ENCODE measurements around the gene NFE2L3. TPM values are rescaled to one million over a fixed set of nuclear protein-coding genes. Genes with fewer than 3 reads are reported as not detected.

The NFE2L3 gene
- total RNA-seq, 3 donors from 2014 or later = 2.2 to 5.8 (median 4.9) TPM

DNA sequence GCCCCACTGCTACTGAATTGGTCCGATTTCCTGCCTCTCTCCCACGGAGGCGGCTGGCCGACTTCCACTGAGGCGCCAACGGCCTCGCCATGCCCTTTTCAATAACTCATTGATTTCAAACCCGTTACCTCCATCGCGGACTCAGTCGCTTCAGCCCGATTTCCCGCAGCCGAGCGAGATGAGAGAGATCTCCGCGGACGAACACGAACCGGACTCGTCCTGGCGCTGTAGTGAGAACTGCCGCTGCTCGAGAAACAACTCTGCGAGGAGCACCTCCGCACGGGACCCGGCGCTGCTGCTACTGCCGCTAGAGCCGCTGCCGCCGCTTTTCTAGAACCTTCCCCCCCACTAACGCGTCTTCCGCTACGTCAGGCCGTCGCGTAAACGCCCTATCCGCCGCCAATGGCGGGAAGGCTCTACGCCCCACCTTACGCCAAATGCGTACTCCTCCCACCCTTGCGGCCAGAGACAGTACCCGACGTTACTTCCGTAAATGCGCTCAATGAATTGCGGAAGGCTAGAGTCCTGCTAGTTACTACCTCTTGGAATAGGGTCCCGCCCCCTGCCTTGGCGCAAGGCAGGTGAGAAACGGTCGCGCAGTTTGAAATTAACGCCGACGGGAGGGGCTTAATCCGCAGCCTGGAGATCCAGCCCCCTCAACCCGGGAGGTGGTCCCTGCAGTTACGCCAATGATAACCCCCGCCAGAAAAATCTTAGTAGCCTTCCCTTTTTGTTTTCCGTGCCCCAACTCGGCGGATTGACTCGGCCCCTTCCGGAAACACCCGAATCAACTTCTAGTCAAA lies 48.6 kb downstream of the NFE2L3 start, which contains the start of gene HNRNPA2B1:
HNRNPA2B1 (minus strand) TSS at position 303 of the 803 bp plus-strand sequence; CDS start at position 134, 169 bp downstream.
- peak; percentile 97 to 98 for DNase-seq (ENCODE audit: low spot score in 2 of 2)
- no peaks in the 10 kb centered on the region for H3K9me3 ChIP-seq
- no peaks in the 10 kb centered on the region for H3K27me3 ChIP-seq
- intact Hi-C loops (cut with DNase I; ENCODE audit: low total_unique reads) = loop anchor here (10.0 kb wide), 1 partner anchor 954 kb away; the partner anchor contains the start of genes HOXA3 and HOXA7
- peaks cover 5 to 21% of the 10 kb centered on the region in 2 donors for H3K4me1 ChIP-seq
- TF ChIP-seq POLR2AphosphoS5 (IDR thresholded peaks at IDR 0.05) (peak; percentile 100), POLR2A (IDR thresholded peaks at IDR 0.05) (peak; percentile 100)
- TF ChIP-seq, protein P1, sequence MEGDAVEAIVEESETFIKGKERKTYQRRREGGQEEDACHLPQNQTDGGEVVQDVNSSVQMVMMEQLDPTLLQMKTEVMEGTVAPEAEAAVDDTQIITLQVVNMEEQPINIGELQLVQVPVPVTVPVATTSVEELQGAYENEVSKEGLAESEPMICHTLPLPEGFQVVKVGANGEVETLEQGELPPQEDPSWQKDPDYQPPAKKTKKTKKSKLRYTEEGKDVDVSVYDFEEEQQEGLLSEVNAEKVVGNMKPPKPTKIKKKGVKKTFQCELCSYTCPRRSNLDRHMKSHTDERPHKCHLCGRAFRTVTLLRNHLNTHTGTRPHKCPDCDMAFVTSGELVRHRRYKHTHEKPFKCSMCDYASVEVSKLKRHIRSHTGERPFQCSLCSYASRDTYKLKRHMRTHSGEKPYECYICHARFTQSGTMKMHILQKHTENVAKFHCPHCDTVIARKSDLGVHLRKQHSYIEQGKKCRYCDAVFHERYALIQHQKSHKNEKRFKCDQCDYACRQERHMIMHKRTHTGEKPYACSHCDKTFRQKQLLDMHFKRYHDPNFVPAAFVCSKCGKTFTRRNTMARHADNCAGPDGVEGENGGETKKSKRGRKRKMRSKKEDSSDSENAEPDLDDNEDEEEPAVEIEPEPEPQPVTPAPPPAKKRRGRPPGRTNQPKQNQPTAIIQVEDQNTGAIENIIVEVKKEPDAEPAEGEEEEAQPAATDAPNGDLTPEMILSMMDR (IDR thresholded peaks at IDR 0.05) = peak; percentile 22 to 54 (median 33)
- H3K4me3 ChIP-seq = peak within 1 kb of the TSS; percentile 97 to 100 (median 100)
- H3K36me3 ChIP-seq = no peaks in the 10 kb centered on the region
- peak within 1 kb of the TSS; percentile 100 for H3K27ac ChIP-seq

DNA sequence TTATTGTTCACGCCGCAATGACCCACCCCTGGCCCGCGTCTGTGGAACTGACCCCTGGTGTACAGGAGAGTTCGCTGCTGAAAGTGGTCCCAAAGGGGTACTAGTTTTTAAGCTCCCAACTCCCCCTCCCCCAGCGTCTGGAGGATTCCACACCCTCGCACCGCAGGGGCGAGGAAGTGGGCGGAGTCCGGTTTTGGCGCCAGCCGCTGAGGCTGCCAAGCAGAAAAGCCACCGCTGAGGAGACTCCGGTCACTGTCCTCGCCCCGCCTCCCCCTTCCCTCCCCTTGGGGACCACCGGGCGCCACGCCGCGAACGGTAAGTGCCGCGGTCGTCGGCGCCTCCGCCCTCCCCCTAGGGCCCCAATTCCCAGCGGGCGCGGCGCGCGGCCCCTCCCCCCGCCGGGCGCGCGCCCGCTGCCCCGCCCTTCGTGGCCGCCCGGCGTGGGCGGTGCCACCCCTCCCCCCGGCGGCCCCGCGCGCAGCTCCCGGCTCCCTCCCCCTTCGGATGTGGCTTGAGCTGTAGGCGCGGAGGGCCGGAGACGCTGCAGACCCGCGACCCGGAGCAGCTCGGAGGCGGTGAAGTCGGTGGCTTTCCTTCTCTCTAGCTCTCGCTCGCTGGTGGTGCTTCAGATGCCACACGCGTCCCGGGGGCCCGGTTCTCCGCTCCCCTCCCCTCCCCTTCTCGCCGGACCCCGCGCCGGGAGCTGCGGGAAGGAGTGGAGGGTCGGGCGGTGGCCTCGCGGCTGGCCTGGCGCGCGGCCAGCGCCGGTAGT lies 49.4 kb downstream of the NFE2L3 start, which contains the start of gene CBX3:
CBX3 (plus strand) TSS at position 499 of the 772 bp plus-strand sequence. CDS start 1,254 bp downstream, outside the sequence.
- H3K36me3 ChIP-seq = no peaks in the 10 kb centered on the region
- peaks cover 5 to 21% of the 10 kb centered on the region in 2 donors for H3K4me1 ChIP-seq
- no peaks in the 10 kb centered on the region for H3K27me3 ChIP-seq
- TF ChIP-seq POLR2A (IDR thresholded peaks at IDR 0.05) = no peak
- TF ChIP-seq, protein P1 (IDR thresholded peaks at IDR 0.05) = no peak
- TF ChIP-seq POLR2AphosphoS5 (IDR thresholded peaks at IDR 0.05) = peak; percentile 59 to 75 (median 68)
- intact Hi-C loops (cut with DNase I; ENCODE audit: low total_unique reads) = loop anchor here (10.0 kb wide), 1 partner anchor 953 kb away; the partner anchor contains the start of genes HOXA3 and HOXA7
- DNase-seq (ENCODE audit: low spot score in 2 of 2) = peak; percentile 88 to 90
- H3K4me3 ChIP-seq = peak within 1 kb of the TSS; percentile 97 to 100 (median 100)
- H3K9me3 ChIP-seq = no peaks in the 10 kb centered on the region
- peak within 1 kb of the TSS; percentile 100 for H3K27ac ChIP-seq

DNA sequence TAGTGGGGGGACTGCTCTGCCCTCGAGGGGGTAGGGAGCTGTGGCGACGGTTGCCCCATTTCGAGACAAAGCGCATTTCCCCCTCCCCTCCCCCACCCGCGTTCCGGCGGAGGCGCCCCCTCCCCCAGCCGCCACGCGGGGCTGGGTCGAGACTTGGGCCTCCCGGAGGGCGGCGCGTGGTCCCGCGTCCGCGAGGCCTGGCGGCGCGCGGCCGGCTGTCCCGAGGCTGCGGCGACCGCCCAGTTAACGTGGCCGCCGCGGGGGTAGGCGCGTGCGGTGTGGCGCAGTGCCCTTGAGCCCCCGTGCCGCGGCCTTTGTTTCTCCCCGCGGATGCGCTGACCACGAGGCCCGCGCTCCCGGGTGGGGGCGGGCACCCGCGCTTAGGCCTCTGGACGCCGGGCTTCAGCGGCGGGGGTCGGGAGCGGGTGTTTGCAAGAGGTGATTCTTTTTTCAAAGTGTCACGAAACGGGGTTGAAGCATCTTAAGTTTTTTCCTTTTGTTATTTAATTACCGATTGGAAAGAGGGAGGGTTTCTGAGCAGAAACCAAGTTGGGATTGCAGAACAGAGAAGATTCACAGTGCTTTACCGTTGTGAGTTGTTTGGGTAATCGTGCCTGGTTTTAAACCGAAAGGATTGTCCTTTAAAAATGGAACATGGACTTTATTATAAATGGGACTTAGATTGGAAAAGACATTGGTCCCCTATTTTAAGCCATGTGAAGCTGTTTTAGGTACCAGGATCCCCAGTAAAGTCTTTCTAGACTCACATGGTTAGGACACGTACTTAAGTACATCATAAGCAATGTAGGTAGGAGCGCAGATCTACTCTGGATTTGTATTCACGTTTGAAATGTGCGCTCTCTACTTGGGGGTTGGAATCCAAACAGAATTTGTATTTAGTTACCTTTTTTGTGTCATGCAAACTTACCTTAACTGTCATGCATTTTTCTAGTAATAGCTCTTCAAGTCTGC lies 50.3 kb downstream of the NFE2L3 start:
- Histone ChIP-seq H3K36me3 (no peaks in the 10 kb centered on the region), H3K9me3 (no peaks in the 10 kb centered on the region), H3K27me3 (no peaks in the 10 kb centered on the region), H3K4me1 (peaks cover 5 to 13% of the 10 kb centered on the region in 2 donors), H3K4me3 (peak overlapping the region; percentile 97 to 100 (median 100)), H3K27ac (peak overlapping the region; percentile 100)
- intact Hi-C loops (cut with DNase I; ENCODE audit: low total_unique reads) = loop anchor here (10.0 kb wide), 1 partner anchor 952 kb away; the partner anchor contains the start of genes HOXA3 and HOXA7
- no peak for DNase-seq (ENCODE audit: low spot score in 2 of 2)
- TF ChIP-seq, protein P1 (IDR thresholded peaks at IDR 0.05) = no peak
- TF ChIP-seq POLR2A (IDR thresholded peaks at IDR 0.05) = no peak
- no peak for TF ChIP-seq POLR2AphosphoS5 (IDR thresholded peaks at IDR 0.05)

DNA sequence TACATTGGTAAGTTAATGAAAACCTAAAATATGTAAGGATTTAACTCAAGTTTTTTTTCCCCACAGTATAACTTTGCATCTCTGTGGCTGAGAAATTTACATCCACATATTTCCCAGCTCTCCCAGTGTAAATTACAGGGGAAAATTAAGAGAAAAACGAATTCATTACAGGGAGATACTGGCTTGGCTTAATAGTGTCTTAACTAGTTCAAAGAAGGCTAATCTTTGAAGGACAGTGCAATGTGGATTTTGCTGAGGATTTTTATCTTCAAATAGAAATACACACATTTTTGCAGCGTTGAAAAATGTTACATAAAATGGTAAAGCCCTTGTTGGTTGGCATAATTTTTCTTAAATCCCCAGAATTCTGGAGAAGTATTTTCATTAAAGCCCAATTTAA lies 51.0 kb downstream of the NFE2L3 start:
- peaks cover 5 to 10% of the 10 kb centered on the region in 2 donors for H3K4me1 ChIP-seq
- H3K36me3 ChIP-seq = no peaks in the 10 kb centered on the region
- H3K9me3 ChIP-seq = no peaks in the 10 kb centered on the region
- intact Hi-C loops (cut with DNase I; ENCODE audit: low total_unique reads) = loop anchor here (10.0 kb wide), 1 partner anchor 952 kb away; the partner anchor contains the start of genes HOXA3 and HOXA7
- peak overlapping the region; percentile 97 to 100 (median 100) for H3K4me3 ChIP-seq
- H3K27me3 ChIP-seq = no peaks in the 10 kb centered on the region
- H3K27ac ChIP-seq = peak overlapping the region in 1 of 2 donors; percentile 100
- TF ChIP-seq POLR2A (IDR thresholded peaks at IDR 0.05) (no peak), POLR2AphosphoS5 (IDR thresholded peaks at IDR 0.05) (no peak)
- TF ChIP-seq, protein P1 (IDR thresholded peaks at IDR 0.05) = no peak
- no peak for DNase-seq (ENCODE audit: low spot score in 2 of 2)

Measured in breast epithelium (tissue), 4 donors.